Neural cell (in vitro differentiated cells): ENCODE measurements around the gene SDK1. TPM values are rescaled to one million over a fixed set of nuclear protein-coding genes. Genes with fewer than 3 reads are reported as not detected.

Experiments used
- H2AFZ ChIP-seq: fragments of 200-600, 300-800 bp; sonication (generic), shearing (Covaris generic); 2 replicates; pipeline ENCODE4 v1.6.0; 2014; ENCODE audit warnings: low read depth, mild to moderate bottlenecking, antibody characterized with exemption, low read length, moderate library complexity
- H3F3A ChIP-seq: fragments of 200-600 bp; shearing (Covaris generic); 2 replicates; pipeline ENCODE4 v1.6.1; 2016; ENCODE audit warnings: mild to moderate bottlenecking, moderate library complexity, mixed read lengths, antibody characterized with exemption, low read length; ENCODE audit not compliant: insufficient read depth, poor library complexity, severe bottlenecking
- H3K27ac ChIP-seq: fragments of 200-600, 300-800 bp; sonication (generic), shearing (Covaris generic); 2 replicates; pipeline ENCODE4 v1.5.1; 2014; ENCODE audit warnings: mild to moderate bottlenecking, low read length, moderate library complexity
- H3K27me3 ChIP-seq: fragments of 300-800, 200-600 bp; sonication (generic), shearing (Covaris generic); 2 replicates; pipeline ENCODE4 v1.6.0; 2014; ENCODE audit warnings: mild to moderate bottlenecking, low read depth, low read length, moderate library complexity; ENCODE audit not compliant: insufficient read depth
- H3K36me3 ChIP-seq: fragments of 300-800, 200-600 bp; sonication (generic), shearing (Covaris generic); 2 replicates; pipeline ENCODE4 v1.5.1; 2014; ENCODE audit warnings: mild to moderate bottlenecking, antibody characterized with exemption, low read length, moderate library complexity; ENCODE audit not compliant: insufficient read depth
- H3K4me2 ChIP-seq: fragments of 300-800, 200-600 bp; sonication (generic), shearing (Covaris generic); 2 replicates; pipeline ENCODE4 v1.6.0; 2014; ENCODE audit warnings: mild to moderate bottlenecking, low read length
- H3K4me3 ChIP-seq: fragments of 300-800, 200-600 bp; sonication (generic), shearing (Covaris generic); 2 replicates; pipeline ENCODE4 v1.5.1; 2014; ENCODE audit warnings: mild to moderate bottlenecking, low read length, moderate library complexity
- H3K79me2 ChIP-seq: fragments of 200-600 bp; shearing (Covaris generic); replicated peaks from 2 replicates; pipeline ENCODE4 v1.6.0; 2014; ENCODE audit warnings: mild to moderate bottlenecking, low read length, moderate library complexity; ENCODE audit not compliant: insufficient read depth
- H3K9ac ChIP-seq: fragments of 300-800, 200-600 bp; sonication (generic), shearing (Covaris generic); 2 replicates; pipeline ENCODE4 v1.6.1; 2016; ENCODE audit warnings: mild to moderate bottlenecking, low read length, mixed read lengths
- H3K9me2 ChIP-seq: fragments of 200-600 bp; shearing (Covaris generic); 2 replicates; pipeline ENCODE4 v1.6.1; 2016; ENCODE audit warnings: mild to moderate bottlenecking, low read length, mixed read lengths; ENCODE audit not compliant: insufficient read depth
- H3K9me3 ChIP-seq: fragments of 200-600, 300-800 bp; sonication (generic), shearing (Covaris generic); 2 replicates; pipeline ENCODE4 v1.6.1; 2016; ENCODE audit warnings: mild to moderate bottlenecking, mixed run types, low read length, moderate library complexity, mixed read lengths
- H4K20me1 ChIP-seq: fragments of 200-600 bp; shearing (Covaris generic); 2 replicates; pipeline ENCODE4 v1.6.1; 2016; ENCODE audit warnings: mild to moderate bottlenecking, mixed run types; ENCODE audit not compliant: insufficient read depth
- CTCF ChIP-seq: fragments of 450-650 bp; IDR thresholded peaks from 2 replicates; pipeline ENCODE4 v1.5.1; 2014; ENCODE audit warnings: antibody characterized with exemption, mild to moderate bottlenecking, moderate library complexity; ENCODE audit not compliant: poor library complexity, severe bottlenecking
- EP300 ChIP-seq: fragments of 450-650 bp; conservative IDR thresholded peaks from 2 replicates; pipeline ENCODE4 v1.6.1; 2014; ENCODE audit warnings: antibody characterized with exemption, mild to moderate bottlenecking, moderate library complexity; ENCODE audit not compliant: poor library complexity, severe bottlenecking
- EZH2 ChIP-seq: fragments of 200-600, 300-800 bp; shearing (Covaris generic), sonication (generic); IDR thresholded peaks from 2 replicates; pipeline ENCODE4 v1.6.1; 2014; ENCODE audit warnings: antibody characterized with exemption, low read length, borderline replicate concordance, mild to moderate bottlenecking; ENCODE audit not compliant: insufficient read depth, poor library complexity, severe bottlenecking
- MXI1 ChIP-seq: fragments of 450-650 bp; conservative IDR thresholded peaks from 2 replicates; pipeline ENCODE4 v1.6.1; 2014; ENCODE audit warnings: antibody characterized with exemption, mild to moderate bottlenecking; ENCODE audit not compliant: poor library complexity, severe bottlenecking
- POLR2AphosphoS5 ChIP-seq: IDR thresholded peaks from 2 replicates; pipeline ENCODE4 v1.6.1; 2012
- RAD21 ChIP-seq: fragments of 450-650 bp; conservative IDR thresholded peaks from 2 replicates; pipeline ENCODE4 v1.6.1; 2014; ENCODE audit warnings: antibody characterized with exemption, mild to moderate bottlenecking, moderate library complexity
- REST ChIP-seq: IDR thresholded peaks from 2 replicates; pipeline ENCODE4 v1.6.1; 2012; ENCODE audit warnings: borderline replicate concordance
- SMC3 ChIP-seq: fragments of 450-650 bp; conservative IDR thresholded peaks from 2 replicates; pipeline ENCODE4 v1.6.1; 2014; ENCODE audit warnings: antibody characterized with exemption, mild to moderate bottlenecking, moderate library complexity; ENCODE audit not compliant: poor library complexity
- TAF1 ChIP-seq: IDR thresholded peaks from 2 replicates; pipeline ENCODE4 v1.6.1; 2012; ENCODE audit warnings: low read depth
- polyA plus RNA-seq: library from polyadenylated mRNA; depleted of rRNA; stranded (reverse); fragments of >200 nt; gene quantifications from 2 replicates; pipeline ENCODE4 v1.2.3, GENCODE V29; 2014

SDK1 gene
- polyA plus RNA-seq, 1 donor from 2014 or later = 2.7 TPM

- Histone ChIP-seq H2AFZ (no peak overlapping the region), H3K9me3 (peaks cover 8% of the 10 kb centered on the region), H3K9me2 (no peaks in the 10 kb centered on the region), H3K79me2 (no peaks in the 10 kb centered on the region), H3F3A (no peaks in the 10 kb centered on the region), H3K36me3 (no peaks in the 10 kb centered on the region), H3K27me3 (no peaks in the 10 kb centered on the region), H3K4me3 (no peak overlapping the region), H3K27ac (no peak overlapping the region), H4K20me1 (no peaks in the 10 kb centered on the region), H3K4me2 (no peak overlapping the region), H3K9ac (no peak overlapping the region)
- TF ChIP-seq EZH2 = no peak
- TF ChIP-seq CTCF = no peak
- no peak for TF ChIP-seq RAD21
- no peak for TF ChIP-seq POLR2AphosphoS5
- TF ChIP-seq EP300 = no peak
- TF ChIP-seq REST = no peak
- no peak for TF ChIP-seq TAF1
- no peak for TF ChIP-seq SMC3
- no peak for TF ChIP-seq MXI1
Observed at GRCh38 chr7:3573151-3573550, 272.1 kb downstream of the SDK1 start.

- Histone ChIP-seq H3K79me2 (no peaks in the 10 kb centered on the region), H3K9me2 (no peaks in the 10 kb centered on the region), H4K20me1 (no peaks in the 10 kb centered on the region), H3K4me2 (no peak overlapping the region), H3K27me3 (no peaks in the 10 kb centered on the region), H3F3A (no peaks in the 10 kb centered on the region), H3K4me3 (no peak overlapping the region), H2AFZ (no peak overlapping the region), H3K9ac (no peak overlapping the region), H3K36me3 (no peaks in the 10 kb centered on the region), H3K9me3 (peaks cover 8% of the 10 kb centered on the region), H3K27ac (no peak overlapping the region)
- TF ChIP-seq TAF1 (no peak), MXI1 (no peak), EP300 (no peak)
Observed at GRCh38 chr7:3574386-3574785, 273.3 kb downstream of the SDK1 start.
